GOT3 (cell line): ENCODE measurements around the gene FNIP1.
"Not testable (repeated sequence)": the region's sequence is repeated elsewhere in the genome, so short reads cannot be mapped to it uniquely, and the experiment has no call there.

Experiments used
- DNase-seq: peaks from one replicate; lab custom pipeline; 2025; ENCODE audit warnings: mixed read lengths; lab: John Stamatoyannopoulos, UW

The FNIP1 gene

DNA sequence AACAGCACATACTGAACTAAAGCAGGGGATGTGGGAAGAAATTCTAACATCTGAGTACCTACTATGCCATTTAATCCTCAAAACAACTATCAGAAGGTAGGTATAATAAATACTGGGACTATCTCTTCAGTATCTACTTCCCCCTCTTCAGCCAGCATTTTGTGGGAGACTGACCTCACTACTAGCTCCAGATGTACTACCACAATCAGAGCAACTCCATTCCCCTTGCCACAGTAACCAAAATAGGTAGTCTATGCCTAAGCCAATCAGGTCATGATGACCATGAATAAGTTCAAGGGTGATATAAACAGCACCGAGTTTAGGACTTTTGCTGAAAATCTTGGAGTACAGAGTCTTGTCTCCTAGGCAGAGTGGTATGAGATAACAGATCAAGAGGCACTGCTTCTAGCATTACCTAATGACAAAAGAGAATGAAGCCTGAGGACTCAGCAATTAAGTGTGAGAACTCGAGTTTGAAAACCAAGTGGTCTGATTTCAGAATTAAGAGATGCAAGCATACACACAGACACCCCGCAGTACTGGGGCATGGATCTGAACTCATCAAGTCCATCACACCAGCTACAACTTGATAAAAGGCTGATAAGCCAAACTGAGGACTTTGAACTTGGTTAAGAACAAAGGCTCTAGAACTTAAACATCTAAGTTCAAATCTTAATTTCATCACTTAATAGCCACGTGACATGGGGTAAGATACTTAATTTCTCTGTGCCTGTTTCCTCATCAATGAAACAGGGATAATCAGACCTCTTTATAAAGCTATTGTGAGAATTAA lies 9.7 kb downstream of the FNIP1 start:
- DNase-seq, result no peak

DNA sequence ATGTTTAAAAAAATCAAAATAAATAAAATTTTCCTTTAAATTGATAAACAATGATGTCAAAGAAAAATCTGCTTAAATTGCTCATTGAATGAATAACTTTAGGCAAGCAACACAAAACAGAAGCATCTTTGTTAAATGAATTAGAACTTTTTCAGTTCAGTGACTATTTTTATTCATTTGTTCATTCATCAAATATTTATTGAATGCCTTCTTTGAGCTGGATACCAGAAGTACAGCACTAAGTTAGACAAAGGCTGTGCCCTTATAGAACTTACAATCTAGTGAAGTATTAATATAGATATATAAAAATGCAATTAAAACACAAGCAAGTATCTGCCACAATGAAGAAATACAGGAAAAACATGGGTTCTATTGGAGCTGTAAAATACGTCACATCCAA lies 10.8 kb downstream of the FNIP1 start:
- DNase-seq, result no peak

DNA sequence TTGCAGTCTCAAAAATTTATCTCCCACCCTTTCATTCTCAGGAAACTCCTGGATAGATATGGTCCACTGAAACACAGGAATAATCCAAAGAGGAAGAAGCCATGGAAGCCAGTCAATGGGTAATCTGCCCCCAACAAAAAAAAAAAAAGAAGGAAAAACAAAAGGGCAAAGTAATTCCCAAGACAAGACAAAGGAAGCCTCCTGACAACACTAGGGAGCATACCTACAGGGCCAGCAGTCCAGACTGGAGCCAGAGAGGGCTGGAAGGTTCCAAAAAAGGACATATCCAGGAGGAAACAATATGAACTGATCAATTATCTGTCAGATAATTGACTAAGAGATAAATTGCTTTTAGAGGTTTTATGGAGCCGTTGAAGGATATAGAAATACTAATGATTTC lies 12.9 kb downstream of the FNIP1 start:
- DNase-seq, result no peak

DNA sequence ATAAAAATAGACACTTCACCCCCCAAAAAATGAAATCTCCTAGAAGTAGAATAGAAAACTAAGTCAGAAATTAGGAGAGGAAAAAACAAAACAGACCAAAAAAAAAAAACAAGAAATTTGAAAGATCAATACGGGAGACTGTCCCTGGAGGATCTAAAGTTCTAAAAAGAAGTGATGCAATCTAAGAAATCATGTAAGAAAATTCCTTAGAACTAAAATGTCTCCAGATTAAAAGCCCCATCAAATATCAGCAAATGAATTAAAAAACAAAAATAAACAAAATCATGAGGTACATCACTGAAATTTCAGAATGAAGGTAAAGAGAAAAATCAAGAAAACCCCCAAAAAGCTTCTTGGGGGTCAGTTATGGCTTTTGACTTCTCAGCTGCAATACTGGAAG lies 13.5 kb downstream of the FNIP1 start:
- no peak for DNase-seq

DNA sequence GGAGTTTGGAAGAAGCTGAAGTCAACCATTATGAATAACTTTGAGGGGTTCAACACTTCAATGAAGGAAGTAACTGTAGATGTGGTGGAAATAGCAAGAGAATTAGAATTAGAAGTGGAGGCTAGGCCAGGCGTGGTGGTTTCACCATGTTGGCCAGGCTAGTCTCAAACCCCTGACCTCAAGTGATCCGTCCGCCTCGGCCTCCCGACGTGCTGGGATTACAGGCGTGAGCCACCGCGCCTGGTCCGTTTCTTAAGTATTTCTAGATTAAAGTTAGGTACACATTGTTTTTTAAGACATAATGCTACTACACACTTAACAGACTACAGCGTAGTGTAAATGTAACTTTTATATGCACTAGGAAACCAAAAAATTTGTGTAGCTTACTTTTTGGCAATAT lies 14.1 kb downstream of the FNIP1 start:
- no peak for DNase-seq

DNA sequence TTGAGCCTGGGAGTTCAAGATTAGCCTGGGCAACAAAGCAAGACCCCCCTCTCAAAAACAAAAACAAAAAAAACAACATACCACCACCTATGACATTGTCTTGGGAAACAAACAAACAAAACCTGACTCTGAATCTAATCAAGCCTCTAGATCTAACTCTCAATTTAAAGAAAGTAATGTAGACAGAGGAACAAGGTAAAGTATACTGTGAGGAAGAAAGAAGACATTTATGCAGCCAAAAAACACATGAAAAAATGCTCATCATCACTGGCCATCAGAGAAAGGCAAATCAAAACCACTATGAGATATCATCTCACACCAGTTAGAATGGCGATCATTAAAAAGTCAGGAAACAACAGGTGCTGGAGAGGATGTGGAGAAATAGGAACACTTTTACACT lies 18.7 kb downstream of the FNIP1 start:
- not testable (repeated sequence) for DNase-seq

DNA sequence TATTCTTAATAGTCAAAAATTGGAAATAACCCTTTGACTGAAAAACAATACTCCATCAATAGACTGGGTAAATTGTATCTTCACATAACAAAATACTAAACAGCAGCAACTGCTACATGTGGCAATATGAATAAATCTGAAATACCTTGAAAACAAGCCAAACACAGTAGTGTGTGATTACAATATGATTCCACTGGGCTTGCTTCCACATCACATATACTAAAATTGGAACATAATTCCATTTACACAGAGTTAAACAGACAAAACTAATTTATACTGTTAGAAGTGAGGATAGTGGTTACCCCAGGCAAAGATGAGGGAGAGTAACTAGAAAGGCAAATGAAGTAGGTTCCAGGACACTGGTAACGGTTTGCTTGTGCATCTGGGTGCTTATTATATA lies 20.4 kb downstream of the FNIP1 start:
- DNase-seq, result no peak

DNA sequence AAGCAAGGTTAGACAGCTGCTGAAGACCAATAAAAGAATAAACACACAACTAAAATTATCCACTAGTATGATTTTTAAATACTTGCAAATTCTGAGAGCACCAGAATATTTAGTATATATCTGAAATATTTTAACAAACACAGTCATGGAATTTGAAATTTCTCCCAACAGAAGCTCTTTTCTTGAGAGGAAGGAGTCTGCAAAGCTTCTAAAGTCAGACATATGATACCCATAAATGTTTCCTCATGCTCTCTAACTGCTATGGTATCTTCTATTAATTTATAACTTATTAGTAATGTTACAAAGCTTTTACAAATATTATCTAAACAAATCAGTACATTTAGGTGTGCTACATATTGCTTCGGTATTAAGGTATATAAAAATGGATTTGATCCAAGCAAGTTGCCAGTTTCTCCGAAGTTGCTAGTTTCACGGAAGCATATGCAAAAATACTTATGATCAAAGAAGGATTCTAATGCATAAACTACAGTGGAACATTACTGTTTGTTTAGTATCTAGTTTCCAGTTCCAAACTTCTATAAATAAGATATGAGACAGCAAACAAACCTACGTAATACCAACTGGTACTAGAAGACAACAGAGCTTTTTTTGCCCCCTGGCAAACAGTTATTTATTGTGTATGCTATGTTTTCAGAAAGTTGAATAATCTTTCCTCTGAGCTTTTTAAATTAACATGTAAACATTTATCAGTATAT lies 22.0 kb downstream of the FNIP1 start:
- no peak for DNase-seq

DNA sequence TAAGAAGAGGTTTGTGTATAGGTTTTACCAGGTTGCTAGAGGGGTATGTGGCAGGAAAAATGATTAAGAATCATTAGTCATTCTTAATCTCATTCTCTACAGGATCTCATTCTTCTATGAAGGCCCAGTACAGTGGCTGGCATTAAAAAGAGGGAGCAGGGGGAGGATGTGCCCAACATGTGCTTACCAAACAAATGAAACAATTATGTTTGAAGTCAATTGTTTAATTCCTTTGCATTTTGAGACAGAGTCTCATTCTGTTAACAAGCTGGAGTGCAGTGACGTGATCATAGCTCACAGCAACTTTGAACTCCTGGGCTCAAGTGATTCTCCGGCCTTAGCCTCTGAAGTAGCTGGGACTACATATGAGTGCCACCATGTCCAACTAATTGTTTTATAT lies 23.0 kb downstream of the FNIP1 start:
- DNase-seq, result no peak

DNA sequence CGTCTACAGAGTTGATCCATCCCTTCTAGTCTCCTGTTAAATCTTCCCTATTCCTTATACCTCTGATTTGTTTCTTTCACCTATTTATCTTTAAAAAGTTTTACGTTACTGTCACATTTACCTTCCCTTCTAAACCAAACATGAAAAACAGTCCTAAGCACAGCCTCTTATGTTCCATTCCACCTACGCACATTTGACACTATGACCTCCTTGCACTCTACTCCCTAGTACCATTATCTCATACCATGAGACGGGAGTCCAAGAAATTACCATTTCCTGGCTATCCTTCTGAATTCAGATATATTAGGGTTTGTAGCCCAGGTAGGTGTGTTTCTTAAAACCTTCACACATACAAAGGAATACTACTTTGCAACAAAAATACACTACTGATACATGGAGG lies 25.1 kb downstream of the FNIP1 start:
- DNase-seq, result no peak

DNA sequence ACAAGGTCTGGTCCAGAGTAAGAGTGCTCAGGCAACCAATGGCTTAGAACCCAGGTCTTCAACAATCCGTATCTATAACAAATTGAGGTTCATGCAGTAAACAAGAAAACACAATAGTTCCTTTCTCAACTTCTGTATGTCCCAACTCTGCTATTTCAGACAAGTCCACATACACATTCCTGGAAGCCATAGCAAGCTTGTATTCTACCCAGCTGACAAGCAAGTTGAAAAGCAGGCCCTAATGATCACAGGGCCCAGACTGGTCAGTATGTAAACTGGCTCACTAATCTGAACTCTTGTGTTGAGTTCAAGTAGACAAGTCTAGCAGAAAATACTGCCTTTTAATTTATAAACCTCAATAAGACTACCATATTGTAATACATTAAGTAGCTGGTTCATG lies 26.9 kb downstream of the FNIP1 start:
- no peak for DNase-seq

DNA sequence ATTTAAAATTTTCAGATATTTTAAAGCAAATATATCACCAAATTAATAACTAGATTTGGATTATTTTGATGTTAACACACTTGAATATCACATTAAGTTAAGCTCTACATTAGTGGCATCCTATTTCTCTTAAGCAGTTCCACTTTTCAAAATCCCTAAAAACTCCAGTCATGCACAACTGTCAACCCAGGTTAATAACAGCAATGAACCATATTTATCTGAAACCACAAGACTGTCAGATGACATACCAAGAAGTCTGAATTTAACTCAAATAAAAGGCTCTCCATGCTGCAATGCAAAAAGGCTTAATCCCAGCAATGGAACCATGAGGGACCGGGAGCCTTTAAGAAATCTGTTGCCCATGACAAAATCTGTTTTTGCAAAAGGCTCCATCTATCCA lies 27.5 kb downstream of the FNIP1 start:
- DNase-seq, result no peak

- DNase-seq, result no peak
Measured at GRCh38 chr5:131767891-131768290, 28.9 kb downstream of the FNIP1 start.

GRCh38 chr5:131766689-131767088 lies 30.1 kb downstream of the FNIP1 start:
- no peak for DNase-seq

DNA sequence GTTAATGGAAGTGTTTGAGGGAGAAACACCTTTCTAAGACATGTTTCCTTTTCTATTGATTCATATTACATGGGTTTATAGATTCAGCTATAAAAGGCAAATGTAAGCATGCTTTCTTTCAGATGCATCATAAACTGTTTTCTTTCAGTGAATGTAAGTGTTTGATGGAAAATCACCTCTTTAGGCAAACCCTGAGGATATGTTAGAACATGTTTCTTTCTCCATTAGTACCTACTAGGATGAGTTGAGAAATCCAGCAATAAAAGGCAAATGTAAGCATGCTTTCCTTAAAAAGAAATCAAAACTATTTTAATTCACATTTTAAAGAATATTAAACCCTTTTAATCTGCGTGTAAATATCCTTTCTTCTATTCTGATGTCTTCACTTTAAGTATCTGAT lies 31.6 kb downstream of the FNIP1 start:
- no peak for DNase-seq

DNA sequence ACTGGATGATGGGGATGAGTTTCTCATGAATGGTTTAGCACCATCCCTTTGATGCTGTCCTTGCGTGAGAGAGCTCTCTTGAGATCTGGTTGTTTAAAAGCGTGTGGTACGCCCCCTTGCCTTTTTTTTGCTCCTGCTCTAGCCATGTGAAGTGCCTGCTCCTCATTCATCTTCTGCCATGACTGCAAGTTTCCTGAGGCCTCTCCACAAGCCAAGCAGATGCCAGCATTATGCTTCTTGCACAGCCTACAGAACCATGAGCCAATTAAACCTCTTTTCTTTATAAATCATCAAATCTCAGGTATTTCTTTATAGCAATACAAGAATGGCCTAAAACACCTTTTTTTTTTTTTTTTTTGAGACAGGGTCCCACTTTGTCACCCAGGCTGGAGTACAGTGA lies 32.8 kb downstream of the FNIP1 start:
- DNase-seq, result no peak

GRCh38 chr5:131760793-131761192 lies 36.0 kb downstream of the FNIP1 start:
- no peak for DNase-seq

DNA sequence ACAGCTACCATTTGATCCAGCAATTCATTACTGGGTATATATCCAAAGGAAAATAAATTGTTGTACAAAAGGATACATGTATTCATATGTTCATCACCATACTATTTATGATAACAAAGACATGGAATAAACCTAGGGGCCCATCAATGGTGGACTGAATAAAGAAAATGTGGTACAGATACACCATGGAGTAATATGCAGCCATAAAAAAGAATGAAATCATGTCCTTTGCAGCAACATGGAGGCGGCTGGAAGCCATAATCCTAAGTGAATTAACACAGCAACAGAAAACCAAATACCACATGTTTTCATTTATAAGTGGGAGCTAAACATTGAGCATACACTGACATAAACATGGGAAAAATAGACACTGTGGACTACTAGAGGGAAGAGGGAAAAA lies 37.1 kb downstream of the FNIP1 start:
- DNase-seq, result no peak

DNA sequence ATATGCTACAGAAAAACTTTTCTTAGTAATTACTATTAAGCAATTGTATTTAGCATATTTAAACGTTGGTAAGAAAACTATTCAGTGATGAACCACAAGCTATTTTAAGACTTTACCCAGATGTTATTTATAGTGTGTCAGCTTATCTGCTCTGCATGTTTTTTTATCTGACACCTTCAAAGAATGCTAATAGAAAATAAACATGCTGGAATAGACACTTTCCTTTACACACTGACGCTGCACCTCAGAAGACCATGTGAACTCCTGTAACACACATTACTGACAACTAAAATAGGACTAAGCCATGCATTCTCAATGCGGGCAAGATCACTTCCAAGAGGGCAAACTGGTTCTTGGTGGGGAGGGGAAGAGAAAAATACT lies 38.3 kb downstream of the FNIP1 start:
- no peak for DNase-seq

DNA sequence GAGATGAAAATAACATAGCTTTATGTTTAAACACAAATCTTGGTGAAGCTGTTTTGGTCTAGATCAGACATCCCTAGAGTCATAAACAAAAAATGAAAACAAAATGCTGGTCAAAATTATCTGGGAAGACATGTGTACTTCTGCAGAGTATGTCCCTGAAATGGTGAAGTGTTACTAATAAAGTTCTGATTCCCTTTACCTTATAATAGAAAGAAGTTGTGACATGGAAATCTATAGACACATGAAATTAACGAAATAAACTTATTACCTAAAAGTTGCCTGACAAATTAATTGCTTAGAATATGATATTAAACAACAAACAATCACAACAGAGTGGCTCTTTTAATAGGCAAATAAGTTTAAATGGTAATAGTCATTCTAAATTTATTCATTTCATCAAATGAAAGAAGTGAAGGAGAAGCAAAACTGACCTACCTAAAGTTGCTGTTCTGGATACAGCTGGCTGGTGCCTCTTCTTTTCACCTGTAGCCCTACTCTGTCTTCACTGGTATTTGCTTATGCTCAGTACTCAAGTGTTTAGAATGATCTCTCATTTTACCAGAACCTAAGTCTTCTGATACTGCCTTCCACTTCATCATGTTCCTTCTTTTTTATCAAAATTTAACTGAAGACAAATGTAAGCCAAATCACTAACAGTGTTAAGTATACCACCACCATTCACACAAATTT lies 38.8 kb downstream of the FNIP1 start:
- DNase-seq, result no peak

- no peak for DNase-seq
Measured at GRCh38 chr5:131756942-131757341, 39.9 kb downstream of the FNIP1 start.

GRCh38 chr5:131754363-131754762 lies 42.5 kb downstream of the FNIP1 start:
- DNase-seq, result no peak

- DNase-seq, result no peak
Measured at GRCh38 chr5:131751506-131751905, 45.3 kb downstream of the FNIP1 start.
